Liver (tissue), 9 donors: ENCODE data around the gene GNAI3. TPM values are rescaled to one million over a fixed set of nuclear protein-coding genes. Genes with fewer than 3 reads are reported as not detected.

Experiments
- DNase-seq: peaks from one replicate; pipeline ENCODE4 v3.0.0-alpha.2; 2017; ENCODE audit warnings: low spot score
- H3K27ac ChIP-seq, 2 donors: one replicate each; pipeline ENCODE4 v1.7.0; 2013; ENCODE audit warnings: inconsistent platforms in 2 of 2, low read length in 2 of 2, control low read depth in 1 of 2, low read depth in 1 of 2, mild to moderate bottlenecking in 1 of 2
- H3K27me3 ChIP-seq, 4 donors: one replicate each; pipeline versions ENCODE4 v1.6.1 to v1.7.0; 2013; ENCODE audit warnings: low read length in 3 of 4, inconsistent platforms in 1 of 4, mild to moderate bottlenecking in 1 of 4, moderate library complexity in 1 of 4; ENCODE audit not compliant: control insufficient read depth in 4 of 4, insufficient read depth in 4 of 4
- H3K36me3 ChIP-seq, 4 donors: one replicate each; pipeline versions ENCODE4 v1.6.1 to v1.7.0; 2013; ENCODE audit warnings: low read length in 3 of 4, mild to moderate bottlenecking in 3 of 4, low read depth in 1 of 4, moderate library complexity in 1 of 4; ENCODE audit not compliant: control insufficient read depth in 4 of 4, insufficient read depth in 3 of 4
- H3K4me1 ChIP-seq, 4 donors: one replicate each; pipeline versions ENCODE4 v1.6.1 to v1.7.0; 2013; ENCODE audit warnings: low read length in 3 of 4, mild to moderate bottlenecking in 3 of 4, moderate library complexity in 1 of 4; ENCODE audit not compliant: control insufficient read depth in 4 of 4, insufficient read depth in 4 of 4
- H3K4me3 ChIP-seq, 3 donors: one replicate each; pipeline versions ENCODE4 v1.6.1 to v1.7.0; 2013; ENCODE audit warnings: low read length in 3 of 3, control low read depth in 1 of 3, low read depth in 1 of 3, mild to moderate bottlenecking in 1 of 3
- H3K9ac ChIP-seq, 2 donors: one replicate each; pipeline ENCODE4 v1.7.0; 2013; ENCODE audit warnings: low read length in 2 of 2, mild to moderate bottlenecking in 2 of 2, moderate library complexity in 2 of 2, control low read depth in 1 of 2, low read depth in 1 of 2
- H3K9me3 ChIP-seq, 4 donors: one replicate each; pipeline versions ENCODE4 v1.6.1 to v1.7.0; 2013; ENCODE audit warnings: low read length in 3 of 4; ENCODE audit not compliant: control insufficient read depth in 4 of 4
- ATF3 ChIP-seq: IDR thresholded peaks from 2 replicates; pipeline ENCODE4 v1.6.1; 2016; ENCODE audit warnings: antibody characterized with exemption
- EGR1 ChIP-seq, 2 donors: IDR thresholded peaks; 2 replicates each; pipeline ENCODE4 v1.6.1; 2016 to 2018; ENCODE audit warnings: antibody characterized with exemption in 2 of 2, low read depth in 2 of 2
- FOXA1 ChIP-seq: IDR thresholded peaks from 2 replicates; pipeline ENCODE4 v1.6.1; 2016; ENCODE audit warnings: antibody characterized with exemption
- FOXA2 ChIP-seq: IDR thresholded peaks from 2 replicates; pipeline ENCODE4 v1.6.1; 2016; ENCODE audit warnings: antibody characterized with exemption
- GABPA ChIP-seq, 2 donors: IDR thresholded peaks in 1 of 2; conservative IDR thresholded peaks in 1 of 2; 2 replicates each; pipeline ENCODE4 v1.6.1; 2016; ENCODE audit warnings: antibody characterized with exemption in 2 of 2, mild to moderate bottlenecking in 1 of 2, moderate library complexity in 1 of 2
- HNF4A ChIP-seq, 2 donors: conservative IDR thresholded peaks; 2 replicates each; pipeline ENCODE4 v1.6.1; 2016; ENCODE audit warnings: antibody characterized with exemption in 2 of 2, mild to moderate bottlenecking in 2 of 2
- HNF4G ChIP-seq: IDR thresholded peaks from 2 replicates; pipeline ENCODE4 v1.6.1; 2016; ENCODE audit warnings: antibody characterized with exemption
- JUND ChIP-seq, 2 donors: IDR thresholded peaks; 2 replicates each; pipeline ENCODE4 v1.6.1; 2016; ENCODE audit warnings: antibody characterized with exemption in 2 of 2
- MAX ChIP-seq: IDR thresholded peaks from 2 replicates; pipeline ENCODE4 v1.6.1; 2016; ENCODE audit warnings: antibody characterized with exemption
- NR2F2 ChIP-seq: IDR thresholded peaks from 2 replicates; pipeline ENCODE4 v1.6.1; 2016; ENCODE audit warnings: antibody characterized with exemption
- RAD21 ChIP-seq, 2 donors: IDR thresholded peaks; 2 replicates each; pipeline ENCODE4 v1.6.1; 2016; ENCODE audit warnings: antibody characterized with exemption in 2 of 2, mild to moderate bottlenecking in 2 of 2
- RXRA ChIP-seq, 2 donors: IDR thresholded peaks; 2 replicates each; pipeline ENCODE4 v1.6.1; 2017 to 2018; ENCODE audit warnings: antibody characterized with exemption in 2 of 2, mild to moderate bottlenecking in 1 of 2
- SP1 ChIP-seq: IDR thresholded peaks from 2 replicates; pipeline ENCODE4 v1.6.1; 2018; ENCODE audit warnings: antibody characterized with exemption, mild to moderate bottlenecking
- TAF1 ChIP-seq: conservative IDR thresholded peaks from 2 replicates; pipeline ENCODE4 v1.6.1; 2016; ENCODE audit warnings: antibody characterized with exemption, mild to moderate bottlenecking
- YY1 ChIP-seq: IDR thresholded peaks from 2 replicates; pipeline ENCODE4 v1.6.1; 2016; ENCODE audit warnings: antibody characterized with exemption, mild to moderate bottlenecking
- ZBTB33 ChIP-seq: IDR thresholded peaks from 2 replicates; pipeline ENCODE4 v1.6.1; 2016; ENCODE audit warnings: antibody characterized with exemption
- WGBS: extraction: QIAGEN DNeasy Blood & Tissue Kit; methylation state at CpG from one replicate; pipeline ENCODE4 v1.1.7; 2013; 5-methylcytosine and 5-hydroxymethylcytosine counted together
- polyA plus RNA-seq, 2 donors: library from polyadenylated mRNA; stranded (reverse) in 1 of 2; unstranded in 1 of 2; fragments of 200-250 nt in 1 of 2; fragments of >200 nt in 1 of 2; fragmentation: Nextera tagmentation in 1 of 2; extraction: Ambion mirVana in 1 of 2; gene quantifications; one replicate each; pipeline versions ENCODE4 v1.2.1 to v1.2.3, GENCODE V29; 2013 to 2015
- total RNA-seq, 2 donors: library from RNA; depleted of rRNA; stranded (reverse); fragments of >200 nt; gene quantifications; one replicate each; pipeline ENCODE4 v1.2.3, GENCODE V29; 2014
- TF ChIP-seq, protein P1 (sequence below): fragments of 150-350 bp; IDR thresholded peaks from 2 replicates; pipeline ENCODE4 v1.5.1; 2017; ENCODE audit warnings: improper control_type of control experiment, low read depth, low read length; ENCODE audit not compliant: missing input control
- TF ChIP-seq, protein P2 (sequence below): IDR thresholded peaks from 2 replicates; pipeline ENCODE4 v1.6.1; 2016; ENCODE audit warnings: antibody characterized with exemption, mild to moderate bottlenecking
- donor health status: healthy.
- donor health status: healthy.
- donor health status: healthy.
- donor health status: healthy.
- donor health status: healthy.

Gene GNAI3
- total and polyA plus RNA-seq, 4 donors: 1.9 to 6.5 (median 4.3) TPM

- Histone ChIP-seq H3K36me3 (peaks cover 0 to 22% (median 4%) of the 10 kb centered on the region in 4 donors), H3K4me1 (no peaks in the 10 kb centered on the region), H3K4me3 (no peak overlapping the region), H3K27ac (no peak overlapping the region), H3K27me3 (no peaks in the 10 kb centered on the region), H3K9me3 (no peaks in the 10 kb centered on the region), H3K9ac (no peak overlapping the region)
- 95% methylated on average over 1 of the region's 1 CpG for WGBS
- TF ChIP-seq MAX: no peak
- TF ChIP-seq FOXA1: no peak
- no peak for TF ChIP-seq HNF4G
- TF ChIP-seq RAD21 (IDR thresholded peaks at IDR 0.05): no peak
- no peak for TF ChIP-seq ATF3
- TF ChIP-seq EGR1 (IDR thresholded peaks at IDR 0.05; ENCODE audit: low read depth in 2 of 2): no peak
- TF ChIP-seq GABPA (IDR thresholded peaks at IDR 0.05 in 1 of 2, conservative IDR thresholded peaks at IDR 0.05 in 1 of 2): no peak
- no peak for TF ChIP-seq JUND (IDR thresholded peaks at IDR 0.05)
- no peak for TF ChIP-seq ZBTB33
- no peak for TF ChIP-seq NR2F2
- no peak for TF ChIP-seq HNF4A (conservative IDR thresholded peaks at IDR 0.05)
- TF ChIP-seq TAF1: no peak
- no peak for TF ChIP-seq RXRA (IDR thresholded peaks at IDR 0.05)
- TF ChIP-seq, protein P1, sequence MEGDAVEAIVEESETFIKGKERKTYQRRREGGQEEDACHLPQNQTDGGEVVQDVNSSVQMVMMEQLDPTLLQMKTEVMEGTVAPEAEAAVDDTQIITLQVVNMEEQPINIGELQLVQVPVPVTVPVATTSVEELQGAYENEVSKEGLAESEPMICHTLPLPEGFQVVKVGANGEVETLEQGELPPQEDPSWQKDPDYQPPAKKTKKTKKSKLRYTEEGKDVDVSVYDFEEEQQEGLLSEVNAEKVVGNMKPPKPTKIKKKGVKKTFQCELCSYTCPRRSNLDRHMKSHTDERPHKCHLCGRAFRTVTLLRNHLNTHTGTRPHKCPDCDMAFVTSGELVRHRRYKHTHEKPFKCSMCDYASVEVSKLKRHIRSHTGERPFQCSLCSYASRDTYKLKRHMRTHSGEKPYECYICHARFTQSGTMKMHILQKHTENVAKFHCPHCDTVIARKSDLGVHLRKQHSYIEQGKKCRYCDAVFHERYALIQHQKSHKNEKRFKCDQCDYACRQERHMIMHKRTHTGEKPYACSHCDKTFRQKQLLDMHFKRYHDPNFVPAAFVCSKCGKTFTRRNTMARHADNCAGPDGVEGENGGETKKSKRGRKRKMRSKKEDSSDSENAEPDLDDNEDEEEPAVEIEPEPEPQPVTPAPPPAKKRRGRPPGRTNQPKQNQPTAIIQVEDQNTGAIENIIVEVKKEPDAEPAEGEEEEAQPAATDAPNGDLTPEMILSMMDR: no peak
- TF ChIP-seq SP1: no peak
- TF ChIP-seq YY1: no peak
- TF ChIP-seq, protein P2, sequence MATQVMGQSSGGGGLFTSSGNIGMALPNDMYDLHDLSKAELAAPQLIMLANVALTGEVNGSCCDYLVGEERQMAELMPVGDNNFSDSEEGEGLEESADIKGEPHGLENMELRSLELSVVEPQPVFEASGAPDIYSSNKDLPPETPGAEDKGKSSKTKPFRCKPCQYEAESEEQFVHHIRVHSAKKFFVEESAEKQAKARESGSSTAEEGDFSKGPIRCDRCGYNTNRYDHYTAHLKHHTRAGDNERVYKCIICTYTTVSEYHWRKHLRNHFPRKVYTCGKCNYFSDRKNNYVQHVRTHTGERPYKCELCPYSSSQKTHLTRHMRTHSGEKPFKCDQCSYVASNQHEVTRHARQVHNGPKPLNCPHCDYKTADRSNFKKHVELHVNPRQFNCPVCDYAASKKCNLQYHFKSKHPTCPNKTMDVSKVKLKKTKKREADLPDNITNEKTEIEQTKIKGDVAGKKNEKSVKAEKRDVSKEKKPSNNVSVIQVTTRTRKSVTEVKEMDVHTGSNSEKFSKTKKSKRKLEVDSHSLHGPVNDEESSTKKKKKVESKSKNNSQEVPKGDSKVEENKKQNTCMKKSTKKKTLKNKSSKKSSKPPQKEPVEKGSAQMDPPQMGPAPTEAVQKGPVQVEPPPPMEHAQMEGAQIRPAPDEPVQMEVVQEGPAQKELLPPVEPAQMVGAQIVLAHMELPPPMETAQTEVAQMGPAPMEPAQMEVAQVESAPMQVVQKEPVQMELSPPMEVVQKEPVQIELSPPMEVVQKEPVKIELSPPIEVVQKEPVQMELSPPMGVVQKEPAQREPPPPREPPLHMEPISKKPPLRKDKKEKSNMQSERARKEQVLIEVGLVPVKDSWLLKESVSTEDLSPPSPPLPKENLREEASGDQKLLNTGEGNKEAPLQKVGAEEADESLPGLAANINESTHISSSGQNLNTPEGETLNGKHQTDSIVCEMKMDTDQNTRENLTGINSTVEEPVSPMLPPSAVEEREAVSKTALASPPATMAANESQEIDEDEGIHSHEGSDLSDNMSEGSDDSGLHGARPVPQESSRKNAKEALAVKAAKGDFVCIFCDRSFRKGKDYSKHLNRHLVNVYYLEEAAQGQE: no peak
- no peak for TF ChIP-seq FOXA2
- no peak for DNase-seq
These were observed 49.7 kb downstream of the GNAI3 start for GRCh38 chr1:109598156-109598555.

DNA sequence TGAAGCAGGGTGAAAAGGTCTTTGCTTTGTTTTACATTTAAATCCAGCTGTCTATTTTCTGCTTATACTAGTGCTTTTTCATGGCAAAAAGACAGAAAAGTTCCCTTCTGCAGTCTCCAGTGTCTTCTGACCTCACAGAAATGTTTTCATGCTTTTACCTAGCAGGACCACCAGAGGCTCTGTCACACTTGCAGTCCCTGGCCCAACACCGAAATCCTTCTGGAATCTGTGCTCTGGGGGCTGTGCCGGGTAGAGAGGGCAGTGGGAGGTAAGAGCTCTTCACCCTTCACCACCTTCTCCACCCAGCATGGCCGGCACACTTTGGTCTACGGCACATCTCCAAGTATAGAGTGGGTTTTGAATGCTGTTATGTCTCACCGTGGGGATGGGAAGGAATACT lies 50.2 kb downstream of the GNAI3 start:
- DNase-seq: no peak
- Histone ChIP-seq H3K4me1 (no peaks in the 10 kb centered on the region), H3K9ac (no peak overlapping the region), H3K9me3 (no peaks in the 10 kb centered on the region), H3K36me3 (peaks cover 0 to 17% (median 1%) of the 10 kb centered on the region in 4 donors), H3K4me3 (no peak overlapping the region), H3K27ac (no peak overlapping the region), H3K27me3 (no peaks in the 10 kb centered on the region)
- 95% methylated on average over 5 of the region's 5 CpGs for WGBS
- TF ChIP-seq YY1 (no peak), RXRA (IDR thresholded peaks at IDR 0.05) (no peak), TAF1 (no peak), EGR1 (IDR thresholded peaks at IDR 0.05; ENCODE audit: low read depth in 2 of 2) (no peak), ATF3 (no peak), HNF4A (conservative IDR thresholded peaks at IDR 0.05) (no peak), SP1 (no peak), HNF4G (no peak), FOXA2 (no peak)
- TF ChIP-seq, protein P2: no peak
- TF ChIP-seq, protein P1: no peak
